ENCODE results near the gene DKKL1.

The DKKL1 gene

GRCh38 chr19:49418511-49418910 lies 54.8 kb downstream of the DKKL1 start:
- in situ Hi-C loops (cut with HindIII; ENCODE audit: low sequenced_read_pairs) = no loop called here

GRCh38 chr19:49419173-49419572 lies 55.5 kb downstream of the DKKL1 start:
- in situ Hi-C loops (cut with HindIII; ENCODE audit: low sequenced_read_pairs) = no loop called here

- in situ Hi-C loops (cut with HindIII; ENCODE audit: low sequenced_read_pairs) = no loop called here
These were observed 56.5 kb downstream of the DKKL1 start for GRCh38 chr19:49420227-49420626.

GRCh38 chr19:49421039-49421877 lies 57.6 kb downstream of the DKKL1 start:
- in situ Hi-C loops (cut with HindIII; ENCODE audit: low sequenced_read_pairs) = no loop called here

- in situ Hi-C loops (cut with HindIII; ENCODE audit: low sequenced_read_pairs) = no loop called here
These were observed 58.2 kb downstream of the DKKL1 start for GRCh38 chr19:49421878-49422202.

GRCh38 chr19:49422407-49423070 lies 58.9 kb downstream of the DKKL1 start:
- in situ Hi-C loops (cut with HindIII; ENCODE audit: low sequenced_read_pairs) = no loop called here

- in situ Hi-C loops (cut with HindIII; ENCODE audit: low sequenced_read_pairs) = no loop called here
These were observed 59.7 kb downstream of the DKKL1 start, which contains the start of gene PTH2 for GRCh38 chr19:49423071-49423984. Gene PTH2 (minus strand): TSS chr19:49423441. CDS start chr19:49423339, 102 bp downstream.

- in situ Hi-C loops (cut with HindIII; ENCODE audit: low sequenced_read_pairs) = no loop called here
These were observed 60.3 kb downstream of the DKKL1 start for GRCh38 chr19:49423985-49424303.
